ENCODE results near the gene FCHO1.

DNA sequence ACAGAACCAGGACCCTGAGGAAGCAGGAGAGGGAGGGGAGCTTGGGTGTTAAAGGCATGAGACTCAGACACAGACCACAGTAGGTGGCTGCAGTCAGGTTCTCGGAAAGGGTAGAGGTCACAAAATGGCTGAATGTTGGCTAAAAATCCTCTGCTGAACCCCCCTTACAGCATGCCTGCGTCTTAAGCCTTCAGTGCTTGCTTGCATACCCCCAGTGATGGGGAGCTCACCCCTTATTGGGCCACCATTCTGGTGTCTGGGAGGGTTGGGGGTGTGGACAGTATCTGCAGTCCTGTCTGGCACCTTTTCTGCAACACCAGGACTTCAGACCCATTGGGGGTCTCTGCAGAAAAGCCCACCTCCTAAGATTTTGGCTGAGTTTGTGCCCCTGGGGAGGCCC lies 29.5 kb downstream of the FCHO1 start:
- TF ChIP-seq ARNT (IDR thresholded peaks at IDR 0.05), result no peak
- no peak for TF ChIP-seq ELF4 (IDR thresholded peaks at IDR 0.05)
- TF ChIP-seq, protein P1, sequence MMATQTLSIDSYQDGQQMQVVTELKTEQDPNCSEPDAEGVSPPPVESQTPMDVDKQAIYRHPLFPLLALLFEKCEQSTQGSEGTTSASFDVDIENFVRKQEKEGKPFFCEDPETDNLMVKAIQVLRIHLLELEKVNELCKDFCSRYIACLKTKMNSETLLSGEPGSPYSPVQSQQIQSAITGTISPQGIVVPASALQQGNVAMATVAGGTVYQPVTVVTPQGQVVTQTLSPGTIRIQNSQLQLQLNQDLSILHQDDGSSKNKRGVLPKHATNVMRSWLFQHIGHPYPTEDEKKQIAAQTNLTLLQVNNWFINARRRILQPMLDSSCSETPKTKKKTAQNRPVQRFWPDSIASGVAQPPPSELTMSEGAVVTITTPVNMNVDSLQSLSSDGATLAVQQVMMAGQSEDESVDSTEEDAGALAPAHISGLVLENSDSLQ (IDR thresholded peaks at IDR 0.05), result no peak
- no peak for TF ChIP-seq SP1 (IDR thresholded peaks at IDR 0.05)
- TF ChIP-seq FOXM1 (IDR thresholded peaks at IDR 0.05; ENCODE audit: borderline replicate concordance), result no peak
- TF ChIP-seq NFRKB (IDR thresholded peaks at IDR 0.05), result no peak
- no peak for TF ChIP-seq ZNF384 (IDR thresholded peaks at IDR 0.05)
- TF ChIP-seq FOXK2 (IDR thresholded peaks at IDR 0.05), result no peak
- TF ChIP-seq TARDBP (IDR thresholded peaks at IDR 0.05), result no peak
- TF ChIP-seq BHLHE40 (IDR thresholded peaks at IDR 0.05; ENCODE audit: borderline replicate concordance), result no peak

Measured in HEK293T (cell line).